ENCODE data around the gene RASSF5. TPM values are rescaled to one million over a fixed set of nuclear protein-coding genes. Genes with fewer than 3 reads are reported as not detected.
A peak's percentile ranks its signal among the peaks of the same experiment; 100 is the strongest.

The RASSF5 gene
- total and polyA plus RNA-seq, 9 of the 15 experiments (the other 6 are each of a cell fraction or from before 2014, with no cell fraction given), result 6.1 to 41.0 (median 25.2) TPM

GRCh38 chr1:206635080-206635977 lies 128.0 kb downstream of the RASSF5 start, which contains the start of gene DYRK3 (continued):
- TF ChIP-seq ZBTB40 (IDR thresholded peaks at IDR 0.05) (peak; percentile 4; the same call in 1 of the 2 replicates), ZBTB40 (CRISPR knock-in tag; IDR thresholded peaks at IDR 0.05) (no peak), TFAP4 (CRISPR knock-in tag; IDR thresholded peaks at IDR 0.05; ENCODE audit: borderline replicate concordance) (peak; percentile 94), MXD1 (CRISPR knock-in tag; IDR thresholded peaks at IDR 0.05; ENCODE audit: borderline replicate concordance, poor library complexity, severe bottlenecking) (peak; percentile 38), ZNF324 (CRISPR knock-in tag; IDR thresholded peaks at IDR 0.05) (no peak), CCAR2 (IDR thresholded peaks at IDR 0.05; ENCODE audit: low read depth, low read length) (no peak), THRB (CRISPR knock-in tag; conservative IDR thresholded peaks at IDR 0.05) (no peak), CREBBP (IDR thresholded peaks at IDR 0.05; ENCODE audit: low read depth, low read length) (no peak), ZBTB11 (CRISPR knock-in tag; IDR thresholded peaks at IDR 0.05) (peak in 1 of 3 experiments; percentile 60; a peak in 2 of 6 replicates)

Data from K562 (cell line).